Hair follicle dermal papilla cell (primary cell): Measurements from ENCODE around the gene PMAIP1. TPM values are rescaled to one million over a fixed set of nuclear protein-coding genes. Genes with fewer than 3 reads are reported as not detected.

Source experiments
- total RNA-seq: library from RNA; depleted of rRNA; stranded (reverse); fragments of >200 nt; gene quantifications from 2 replicates; pipeline ENCODE4 v1.2.3, GENCODE V29; 2012

The PMAIP1 gene
- total RNA-seq: 7.5 and 9.5 TPM in 2 replicates

GRCh38 chr18:59899298-59900221 is at the start of gene PMAIP1:
Gene PMAIP1, plus strand, starts transcription at chr18:59899996. Its CDS starts 182 bp downstream, at chr18:59900178.

Other genes with a start within 250 kb of the PMAIP1 start
- gene CCBE1, start 202.6 kb upstream of the PMAIP1 start, total RNA-seq: 257 and 302 TPM in 2 replicates